GM18907 (cell line): ENCODE measurements around the gene TMEM50B.
"Not testable (repeated sequence)": the region's sequence is repeated elsewhere in the genome, so short reads cannot be mapped to it uniquely, and the experiment has no call there.

Experiments used
- ATAC-seq: cut with Tn5 transposase; IDR thresholded peaks from one replicate; pipeline ENCODE4 v1.9.1; 2021; ENCODE audit warnings: mild to moderate bottlenecking, moderate library complexity; ENCODE audit not compliant: unreplicated experiment

The TMEM50B gene

GRCh38 chr21:33478935-33479678, 667 bp downstream of the TMEM50B start:
- ATAC-seq: peak; percentile 33

- ATAC-seq: no peak
These were observed 1.6 kb downstream of the TMEM50B start for GRCh38 chr21:33478182-33478581.

GRCh38 chr21:33477066-33477465, 2.7 kb downstream of the TMEM50B start:
- no peak for ATAC-seq

GRCh38 chr21:33473344-33473743, 6.4 kb downstream of the TMEM50B start:
- no peak for ATAC-seq

GRCh38 chr21:33470701-33471100, 9.1 kb downstream of the TMEM50B start:
- no peak for ATAC-seq

- not testable (repeated sequence) for ATAC-seq
These were observed 10.6 kb downstream of the TMEM50B start for GRCh38 chr21:33469183-33469582.

GRCh38 chr21:33461538-33462250, 18.1 kb downstream of the TMEM50B start:
- no peak for ATAC-seq

GRCh38 chr21:33458861-33459260, 20.9 kb downstream of the TMEM50B start:
- ATAC-seq: no peak

- ATAC-seq: no peak
These were observed 23.9 kb downstream of the TMEM50B start for GRCh38 chr21:33455686-33456446.

GRCh38 chr21:33452362-33452761, 27.4 kb downstream of the TMEM50B start:
- no peak for ATAC-seq

- ATAC-seq: no peak
These were observed 28.1 kb downstream of the TMEM50B start for GRCh38 chr21:33451634-33452071.

GRCh38 chr21:33449616-33450015, 30.2 kb downstream of the TMEM50B start:
- no peak for ATAC-seq

GRCh38 chr21:33446620-33447019, 33.2 kb downstream of the TMEM50B start:
- not testable (repeated sequence) for ATAC-seq

- ATAC-seq: no peak
These were observed 35.3 kb downstream of the TMEM50B start for GRCh38 chr21:33444499-33444898.

- no peak for ATAC-seq
These were observed 36.6 kb downstream of the TMEM50B start for GRCh38 chr21:33443194-33443593.

- ATAC-seq: peak; percentile 64
These were observed 38.0 kb downstream of the TMEM50B start for GRCh38 chr21:33441489-33442477.

GRCh38 chr21:33437140-33437539, 42.6 kb downstream of the TMEM50B start:
- ATAC-seq: no peak

- peak; percentile 88 for ATAC-seq
These were observed 44.9 kb downstream of the TMEM50B start for GRCh38 chr21:33434770-33435360.

GRCh38 chr21:33433425-33434114, 46.2 kb downstream of the TMEM50B start:
- no peak for ATAC-seq
